ENCODE measurements around the gene CLDN6. TPM values are rescaled to one million over a fixed set of nuclear protein-coding genes. Genes with fewer than 3 reads are reported as not detected.
A peak's percentile ranks its signal among the peaks of the same experiment; 100 is the strongest.

CLDN6 gene
- total and polyA plus RNA-seq, 9 of the 15 experiments (the other 6 are each of a cell fraction or from before 2014, with no cell fraction given), result 0.22 to 0.75 (median 0.38) TPM; not detected in 3

DNA sequence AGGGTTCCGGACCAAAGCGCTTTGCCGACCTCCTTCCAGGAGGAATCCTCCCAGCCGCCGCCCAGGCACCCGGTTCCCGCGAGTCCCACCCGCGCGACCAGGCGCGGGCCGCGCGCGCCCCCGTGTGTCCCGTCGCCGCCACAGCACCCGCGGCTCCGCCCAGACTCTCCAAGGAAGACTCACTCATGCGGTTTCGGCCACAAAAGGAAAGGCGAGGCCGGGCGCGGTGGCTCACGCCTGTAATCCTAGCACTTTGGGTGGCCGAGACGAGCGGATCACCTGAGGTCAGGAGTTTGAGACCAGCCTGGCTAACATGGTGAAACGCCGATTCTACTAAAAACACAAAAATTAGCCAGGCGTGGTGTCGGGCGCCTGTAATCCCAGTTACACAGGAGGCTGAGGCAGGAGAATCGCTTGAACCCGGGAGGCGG, 34.3 kb downstream of the CLDN6 start (continued):
- TF ChIP-seq, protein P1, sequence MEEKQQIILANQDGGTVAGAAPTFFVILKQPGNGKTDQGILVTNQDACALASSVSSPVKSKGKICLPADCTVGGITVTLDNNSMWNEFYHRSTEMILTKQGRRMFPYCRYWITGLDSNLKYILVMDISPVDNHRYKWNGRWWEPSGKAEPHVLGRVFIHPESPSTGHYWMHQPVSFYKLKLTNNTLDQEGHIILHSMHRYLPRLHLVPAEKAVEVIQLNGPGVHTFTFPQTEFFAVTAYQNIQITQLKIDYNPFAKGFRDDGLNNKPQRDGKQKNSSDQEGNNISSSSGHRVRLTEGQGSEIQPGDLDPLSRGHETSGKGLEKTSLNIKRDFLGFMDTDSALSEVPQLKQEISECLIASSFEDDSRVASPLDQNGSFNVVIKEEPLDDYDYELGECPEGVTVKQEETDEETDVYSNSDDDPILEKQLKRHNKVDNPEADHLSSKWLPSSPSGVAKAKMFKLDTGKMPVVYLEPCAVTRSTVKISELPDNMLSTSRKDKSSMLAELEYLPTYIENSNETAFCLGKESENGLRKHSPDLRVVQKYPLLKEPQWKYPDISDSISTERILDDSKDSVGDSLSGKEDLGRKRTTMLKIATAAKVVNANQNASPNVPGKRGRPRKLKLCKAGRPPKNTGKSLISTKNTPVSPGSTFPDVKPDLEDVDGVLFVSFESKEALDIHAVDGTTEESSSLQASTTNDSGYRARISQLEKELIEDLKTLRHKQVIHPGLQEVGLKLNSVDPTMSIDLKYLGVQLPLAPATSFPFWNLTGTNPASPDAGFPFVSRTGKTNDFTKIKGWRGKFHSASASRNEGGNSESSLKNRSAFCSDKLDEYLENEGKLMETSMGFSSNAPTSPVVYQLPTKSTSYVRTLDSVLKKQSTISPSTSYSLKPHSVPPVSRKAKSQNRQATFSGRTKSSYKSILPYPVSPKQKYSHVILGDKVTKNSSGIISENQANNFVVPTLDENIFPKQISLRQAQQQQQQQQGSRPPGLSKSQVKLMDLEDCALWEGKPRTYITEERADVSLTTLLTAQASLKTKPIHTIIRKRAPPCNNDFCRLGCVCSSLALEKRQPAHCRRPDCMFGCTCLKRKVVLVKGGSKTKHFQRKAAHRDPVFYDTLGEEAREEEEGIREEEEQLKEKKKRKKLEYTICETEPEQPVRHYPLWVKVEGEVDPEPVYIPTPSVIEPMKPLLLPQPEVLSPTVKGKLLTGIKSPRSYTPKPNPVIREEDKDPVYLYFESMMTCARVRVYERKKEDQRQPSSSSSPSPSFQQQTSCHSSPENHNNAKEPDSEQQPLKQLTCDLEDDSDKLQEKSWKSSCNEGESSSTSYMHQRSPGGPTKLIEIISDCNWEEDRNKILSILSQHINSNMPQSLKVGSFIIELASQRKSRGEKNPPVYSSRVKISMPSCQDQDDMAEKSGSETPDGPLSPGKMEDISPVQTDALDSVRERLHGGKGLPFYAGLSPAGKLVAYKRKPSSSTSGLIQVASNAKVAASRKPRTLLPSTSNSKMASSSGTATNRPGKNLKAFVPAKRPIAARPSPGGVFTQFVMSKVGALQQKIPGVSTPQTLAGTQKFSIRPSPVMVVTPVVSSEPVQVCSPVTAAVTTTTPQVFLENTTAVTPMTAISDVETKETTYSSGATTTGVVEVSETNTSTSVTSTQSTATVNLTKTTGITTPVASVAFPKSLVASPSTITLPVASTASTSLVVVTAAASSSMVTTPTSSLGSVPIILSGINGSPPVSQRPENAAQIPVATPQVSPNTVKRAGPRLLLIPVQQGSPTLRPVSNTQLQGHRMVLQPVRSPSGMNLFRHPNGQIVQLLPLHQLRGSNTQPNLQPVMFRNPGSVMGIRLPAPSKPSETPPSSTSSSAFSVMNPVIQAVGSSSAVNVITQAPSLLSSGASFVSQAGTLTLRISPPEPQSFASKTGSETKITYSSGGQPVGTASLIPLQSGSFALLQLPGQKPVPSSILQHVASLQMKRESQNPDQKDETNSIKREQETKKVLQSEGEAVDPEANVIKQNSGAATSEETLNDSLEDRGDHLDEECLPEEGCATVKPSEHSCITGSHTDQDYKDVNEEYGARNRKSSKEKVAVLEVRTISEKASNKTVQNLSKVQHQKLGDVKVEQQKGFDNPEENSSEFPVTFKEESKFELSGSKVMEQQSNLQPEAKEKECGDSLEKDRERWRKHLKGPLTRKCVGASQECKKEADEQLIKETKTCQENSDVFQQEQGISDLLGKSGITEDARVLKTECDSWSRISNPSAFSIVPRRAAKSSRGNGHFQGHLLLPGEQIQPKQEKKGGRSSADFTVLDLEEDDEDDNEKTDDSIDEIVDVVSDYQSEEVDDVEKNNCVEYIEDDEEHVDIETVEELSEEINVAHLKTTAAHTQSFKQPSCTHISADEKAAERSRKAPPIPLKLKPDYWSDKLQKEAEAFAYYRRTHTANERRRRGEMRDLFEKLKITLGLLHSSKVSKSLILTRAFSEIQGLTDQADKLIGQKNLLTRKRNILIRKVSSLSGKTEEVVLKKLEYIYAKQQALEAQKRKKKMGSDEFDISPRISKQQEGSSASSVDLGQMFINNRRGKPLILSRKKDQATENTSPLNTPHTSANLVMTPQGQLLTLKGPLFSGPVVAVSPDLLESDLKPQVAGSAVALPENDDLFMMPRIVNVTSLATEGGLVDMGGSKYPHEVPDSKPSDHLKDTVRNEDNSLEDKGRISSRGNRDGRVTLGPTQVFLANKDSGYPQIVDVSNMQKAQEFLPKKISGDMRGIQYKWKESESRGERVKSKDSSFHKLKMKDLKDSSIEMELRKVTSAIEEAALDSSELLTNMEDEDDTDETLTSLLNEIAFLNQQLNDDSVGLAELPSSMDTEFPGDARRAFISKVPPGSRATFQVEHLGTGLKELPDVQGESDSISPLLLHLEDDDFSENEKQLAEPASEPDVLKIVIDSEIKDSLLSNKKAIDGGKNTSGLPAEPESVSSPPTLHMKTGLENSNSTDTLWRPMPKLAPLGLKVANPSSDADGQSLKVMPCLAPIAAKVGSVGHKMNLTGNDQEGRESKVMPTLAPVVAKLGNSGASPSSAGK (IDR thresholded peaks at IDR 0.05), result no peak; the same call in none of the 2 replicates
- peak; percentile 92 for TF ChIP-seq CHD2 (IDR thresholded peaks at IDR 0.05; ENCODE audit: low read depth, low read length)
- TF ChIP-seq POLR3G (IDR thresholded peaks at IDR 0.05; ENCODE audit: extremely low read depth, insufficient read length, insufficient replicate concordance), result no peak
- TF ChIP-seq, protein P2, sequence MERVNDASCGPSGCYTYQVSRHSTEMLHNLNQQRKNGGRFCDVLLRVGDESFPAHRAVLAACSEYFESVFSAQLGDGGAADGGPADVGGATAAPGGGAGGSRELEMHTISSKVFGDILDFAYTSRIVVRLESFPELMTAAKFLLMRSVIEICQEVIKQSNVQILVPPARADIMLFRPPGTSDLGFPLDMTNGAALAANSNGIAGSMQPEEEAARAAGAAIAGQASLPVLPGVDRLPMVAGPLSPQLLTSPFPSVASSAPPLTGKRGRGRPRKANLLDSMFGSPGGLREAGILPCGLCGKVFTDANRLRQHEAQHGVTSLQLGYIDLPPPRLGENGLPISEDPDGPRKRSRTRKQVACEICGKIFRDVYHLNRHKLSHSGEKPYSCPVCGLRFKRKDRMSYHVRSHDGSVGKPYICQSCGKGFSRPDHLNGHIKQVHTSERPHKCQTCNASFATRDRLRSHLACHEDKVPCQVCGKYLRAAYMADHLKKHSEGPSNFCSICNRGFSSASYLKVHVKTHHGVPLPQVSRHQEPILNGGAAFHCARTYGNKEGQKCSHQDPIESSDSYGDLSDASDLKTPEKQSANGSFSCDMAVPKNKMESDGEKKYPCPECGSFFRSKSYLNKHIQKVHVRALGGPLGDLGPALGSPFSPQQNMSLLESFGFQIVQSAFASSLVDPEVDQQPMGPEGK (CRISPR knock-in tag; IDR thresholded peaks at IDR 0.05; ENCODE audit: borderline replicate concordance), result no peak
- TF ChIP-seq TCF3 (CRISPR knock-in tag; IDR thresholded peaks at IDR 0.05), result peak; percentile 18; the same call in 1 of the 2 replicates
- no peak for TF ChIP-seq HNRNPH1 (optimal IDR thresholded peaks at IDR 0.05; ENCODE audit: low read depth, low read length)
- no peak for TF ChIP-seq ETV1 (tag; conservative IDR thresholded peaks at IDR 0.05; ENCODE audit: low read depth)
- TF ChIP-seq, protein P3, sequence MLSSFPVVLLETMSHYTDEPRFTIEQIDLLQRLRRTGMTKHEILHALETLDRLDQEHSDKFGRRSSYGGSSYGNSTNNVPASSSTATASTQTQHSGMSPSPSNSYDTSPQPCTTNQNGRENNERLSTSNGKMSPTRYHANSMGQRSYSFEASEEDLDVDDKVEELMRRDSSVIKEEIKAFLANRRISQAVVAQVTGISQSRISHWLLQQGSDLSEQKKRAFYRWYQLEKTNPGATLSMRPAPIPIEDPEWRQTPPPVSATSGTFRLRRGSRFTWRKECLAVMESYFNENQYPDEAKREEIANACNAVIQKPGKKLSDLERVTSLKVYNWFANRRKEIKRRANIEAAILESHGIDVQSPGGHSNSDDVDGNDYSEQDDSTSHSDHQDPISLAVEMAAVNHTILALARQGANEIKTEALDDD (IDR thresholded peaks at IDR 0.05), result no peak
- no peak for TF ChIP-seq TBL1XR1 (IDR thresholded peaks at IDR 0.05; ENCODE audit: low read length in 2 of 2)
- no peak for TF ChIP-seq PTBP1 (IDR thresholded peaks at IDR 0.05; ENCODE audit: low read depth, low read length)
- no peak for TF ChIP-seq TFE3 (CRISPR knock-in tag; IDR thresholded peaks at IDR 0.05)

Measured in K562 (cell line).